Gastroesophageal sphincter (tissue), 4 donors: ENCODE data around the gene TXNIP. TPM values are rescaled to one million over a fixed set of nuclear protein-coding genes. Genes with fewer than 3 reads are reported as not detected.
A peak's percentile ranks its signal among the peaks of the same experiment; 100 is the strongest.

Source experiments
- ATAC-seq: fragments of 150-250 bp; one replicate; pipeline ENCODE4 v1.9.1; 2016; ENCODE audit warnings: mild to moderate bottlenecking, moderate library complexity
- H3K27ac ChIP-seq, 4 donors: fragments of 200-600 bp; sonication (generic) in 3 of 4; 1 replicate in 3 of 4; 2 replicates in 1 of 4; pipeline ENCODE4 v1.5.1; 2016 to 2019
- H3K27me3 ChIP-seq: fragments of 200-600 bp; sonication (generic); one replicate; pipeline ENCODE4 v1.5.1; 2019
- H3K36me3 ChIP-seq, 2 donors: fragments of 200-600 bp; sonication (generic); one replicate each; pipeline ENCODE4 v1.5.1; 2019; ENCODE audit warnings: control low read depth in 1 of 2
- H3K4me1 ChIP-seq, 3 donors: fragments of 200-600 bp; sonication (generic); 1 replicate in 2 of 3; 2 replicates in 1 of 3; pipeline ENCODE4 v1.5.1; 2016 to 2019; ENCODE audit warnings: control low read depth in 2 of 3
- H3K4me3 ChIP-seq, 2 donors: fragments of 200-600 bp; sonication (generic); one replicate each; pipeline ENCODE4 v1.5.1; 2019; ENCODE audit warnings: mild to moderate bottlenecking in 1 of 2, moderate library complexity in 1 of 2
- H3K9me3 ChIP-seq, 3 donors: fragments of 200-600 bp; sonication (generic); one replicate each; pipeline ENCODE4 v1.5.1; 2017 to 2019; ENCODE audit warnings: control low read depth in 2 of 3
- EP300 ChIP-seq: sonication (generic); formaldehyde crosslinking; IDR thresholded peaks from one replicate; pipeline ENCODE4 v1.6.1; 2017; ENCODE audit warnings: antibody characterized with exemption, mild to moderate bottlenecking
- POLR2A ChIP-seq, 2 donors: fragments of 450-650 bp; IDR thresholded peaks; one replicate each; pipeline ENCODE4 v1.6.1; 2017; ENCODE audit warnings: antibody characterized with exemption in 2 of 2, mild to moderate bottlenecking in 2 of 2, moderate library complexity in 1 of 2
- POLR2AphosphoS5 ChIP-seq: sonication (generic); formaldehyde crosslinking; IDR thresholded peaks from one replicate; pipeline ENCODE4 v1.6.1; 2017; ENCODE audit warnings: antibody characterized with exemption
- WGBS, 2 donors: methylation state at CpG; one replicate each; pipeline ENCODE4 v1.1.5; 2018; ENCODE audit warnings: low coverage in 1 of 2; 5-methylcytosine and 5-hydroxymethylcytosine counted together
- total RNA-seq, 4 donors: library from RNA; depleted of rRNA; stranded (reverse); fragments of >200 nt; gene quantifications; one replicate each; pipeline ENCODE4 v1.1.0, GENCODE V29; 2016
- TF ChIP-seq, protein P1 (sequence below), 4 experiments: fragments of 200-600 bp in 2 of 4; fragments of 450-650 bp in 2 of 4; sonication (generic) in 1 of 4; IDR thresholded peaks; one replicate each; pipeline ENCODE4 v1.5.1; 2017 to 2019; ENCODE audit warnings: antibody characterized with exemption in 4 of 4, mild to moderate bottlenecking in 2 of 4, moderate library complexity in 2 of 4

The TXNIP gene
- total RNA-seq, 4 donors from 2014 or later: 2,024 to 3,704 (median 2,348) TPM

DNA sequence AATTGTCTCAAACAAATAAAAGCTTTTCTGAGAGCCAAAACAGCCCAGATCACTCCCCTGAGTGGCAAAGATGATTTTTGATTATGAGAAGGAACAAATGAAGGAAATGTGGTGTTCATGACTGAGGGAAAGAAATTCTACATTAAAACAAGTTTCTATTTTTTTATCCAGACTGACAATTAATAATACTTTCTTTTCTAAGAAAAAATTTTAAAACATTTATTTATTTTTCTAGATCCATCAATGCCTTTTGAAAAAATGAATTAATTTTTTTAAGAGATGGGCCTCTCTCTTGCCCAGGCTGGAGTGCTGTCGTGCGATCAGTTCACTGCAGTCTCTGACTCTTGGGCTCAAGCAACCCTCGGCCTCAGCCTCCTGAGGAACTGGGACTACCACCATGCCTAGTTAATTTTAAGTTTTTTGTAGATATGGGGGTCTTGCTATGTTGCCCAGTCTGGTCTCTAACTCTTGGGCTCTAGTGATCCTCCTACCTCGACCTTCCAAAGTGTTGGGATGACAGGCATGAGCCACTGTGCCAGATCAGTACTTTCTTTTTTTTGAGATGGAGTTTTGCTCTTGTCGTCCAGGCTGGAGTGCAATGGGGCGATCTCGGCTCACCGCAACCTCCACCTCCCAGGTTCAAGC is 11.2 kb upstream of the TXNIP start:
- H3K9me3 ChIP-seq: no peaks in the 10 kb centered on the region
- H3K4me1 ChIP-seq: peaks cover 8 to 41% (median 11%) of the 10 kb centered on the region in 3 donors
- no peaks in the 10 kb centered on the region for H3K36me3 ChIP-seq
- H3K27ac ChIP-seq: peak overlapping the region; percentile 12 to 88 (median 84)
- WGBS, 2 donors: 77 to 80% methylated on average over 3 to 8 of the region's 8 CpGs
- TF ChIP-seq EP300: no peak
- TF ChIP-seq, protein P1, sequence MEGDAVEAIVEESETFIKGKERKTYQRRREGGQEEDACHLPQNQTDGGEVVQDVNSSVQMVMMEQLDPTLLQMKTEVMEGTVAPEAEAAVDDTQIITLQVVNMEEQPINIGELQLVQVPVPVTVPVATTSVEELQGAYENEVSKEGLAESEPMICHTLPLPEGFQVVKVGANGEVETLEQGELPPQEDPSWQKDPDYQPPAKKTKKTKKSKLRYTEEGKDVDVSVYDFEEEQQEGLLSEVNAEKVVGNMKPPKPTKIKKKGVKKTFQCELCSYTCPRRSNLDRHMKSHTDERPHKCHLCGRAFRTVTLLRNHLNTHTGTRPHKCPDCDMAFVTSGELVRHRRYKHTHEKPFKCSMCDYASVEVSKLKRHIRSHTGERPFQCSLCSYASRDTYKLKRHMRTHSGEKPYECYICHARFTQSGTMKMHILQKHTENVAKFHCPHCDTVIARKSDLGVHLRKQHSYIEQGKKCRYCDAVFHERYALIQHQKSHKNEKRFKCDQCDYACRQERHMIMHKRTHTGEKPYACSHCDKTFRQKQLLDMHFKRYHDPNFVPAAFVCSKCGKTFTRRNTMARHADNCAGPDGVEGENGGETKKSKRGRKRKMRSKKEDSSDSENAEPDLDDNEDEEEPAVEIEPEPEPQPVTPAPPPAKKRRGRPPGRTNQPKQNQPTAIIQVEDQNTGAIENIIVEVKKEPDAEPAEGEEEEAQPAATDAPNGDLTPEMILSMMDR (IDR thresholded peaks at IDR 0.05): no peak
- TF ChIP-seq POLR2A (IDR thresholded peaks at IDR 0.05): no peak
- no peak for TF ChIP-seq POLR2AphosphoS5
- no peak overlapping the region for H3K4me3 ChIP-seq
- no peak for ATAC-seq
- H3K27me3 ChIP-seq: no peaks in the 10 kb centered on the region

DNA sequence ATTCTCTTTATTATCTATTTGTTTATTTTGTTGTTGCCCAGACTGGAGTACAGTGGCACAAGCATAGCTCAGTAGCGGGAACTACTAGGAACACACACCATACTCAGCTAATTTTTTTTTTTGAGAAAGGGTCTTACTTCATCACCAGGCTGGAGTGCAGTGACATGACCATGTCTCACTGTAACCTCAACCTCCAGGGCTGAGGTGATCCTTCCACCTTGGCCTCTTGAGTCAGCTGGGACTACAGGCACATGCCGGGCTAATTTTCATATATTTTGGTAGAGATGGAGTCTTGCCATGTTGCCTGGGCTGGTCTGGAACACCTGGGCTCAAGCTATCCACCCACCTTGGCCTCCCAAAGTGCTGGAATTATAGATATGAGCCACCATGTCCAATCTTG is 5.3 kb upstream of the TXNIP start:
- ATAC-seq: no peak
- H3K27ac ChIP-seq: peak overlapping the region; percentile 35 to 97 (median 94)
- no peaks in the 10 kb centered on the region for H3K9me3 ChIP-seq
- H3K27me3 ChIP-seq: no peaks in the 10 kb centered on the region
- TF ChIP-seq, protein P1 (IDR thresholded peaks at IDR 0.05): no peak
- TF ChIP-seq POLR2A (IDR thresholded peaks at IDR 0.05) (no peak), EP300 (no peak), POLR2AphosphoS5 (no peak)
- no peaks in the 10 kb centered on the region for H3K36me3 ChIP-seq
- peaks cover 8 to 74% (median 20%) of the 10 kb centered on the region in 3 donors for H3K4me1 ChIP-seq
- no peak overlapping the region for H3K4me3 ChIP-seq
- 94 to 100% methylated on average over 2 of the region's 2 CpGs for WGBS, 2 donors

- Histone ChIP-seq H3K27me3 (no peaks in the 10 kb centered on the region), H3K4me3 (peak overlapping the region; percentile 64 to 100), H3K36me3 (peaks cover 7 to 12% of the 10 kb centered on the region in 2 donors), H3K27ac (peak overlapping the region; percentile 93 to 98 (median 96)), H3K9me3 (no peaks in the 10 kb centered on the region), H3K4me1 (peaks cover 0 to 53% (median 14%) of the 10 kb centered on the region in 3 donors)
- peak; percentile 90 for TF ChIP-seq POLR2AphosphoS5
- TF ChIP-seq, protein P1 (IDR thresholded peaks at IDR 0.05): no peak
- TF ChIP-seq POLR2A (IDR thresholded peaks at IDR 0.05): peak in 1 of 2 donors; percentile 30
- WGBS, 2 donors: 9 to 14% methylated on average over 5 of the region's 5 CpGs
- peak; percentile 40 for ATAC-seq
These were observed 3.1 kb upstream of the TXNIP start for GRCh38 chr1:145999321-146000024.

GRCh38 chr1:145997718-145998023 is 1.3 kb upstream of the TXNIP start:
- ATAC-seq: no peak
- H3K36me3 ChIP-seq: peaks cover 25 to 30% of the 10 kb centered on the region in 2 donors

More at GRCh38 chr1:145997718-145998023, 1.3 kb upstream of the TXNIP start:
- Histone ChIP-seq H3K27me3 (no peaks in the 10 kb centered on the region), H3K27ac (peak overlapping the region; percentile 93 to 98 (median 96)), H3K9me3 (no peaks in the 10 kb centered on the region), H3K4me3 (peak overlapping the region; percentile 64 to 100), H3K4me1 (peaks cover 0 to 47% (median 14%) of the 10 kb centered on the region in 3 donors)
- WGBS, 2 donors: 0 to 7% methylated on average over 3 of the region's 3 CpGs
- TF ChIP-seq EP300 (no peak), POLR2AphosphoS5 (no peak), POLR2A (IDR thresholded peaks at IDR 0.05) (no peak)
- TF ChIP-seq, protein P1 (IDR thresholded peaks at IDR 0.05): peak in 3 of 4 experiments; percentile 6 to 43 (median 29)
